H9 (cell line): ENCODE measurements around the gene ADGRL2. TPM values are rescaled to one million over a fixed set of nuclear protein-coding genes. Genes with fewer than 3 reads are reported as not detected.

Experiments used
- DNase-seq: peaks from one replicate; pipeline ENCODE4 v3.0.0-alpha.2; 2017
- H2AFZ ChIP-seq: one replicate; pipeline ENCODE4 v1.6.1; 2013; ENCODE audit warnings: mild to moderate bottlenecking, low read length, control low read depth, moderate library complexity
- H2AK5ac ChIP-seq: 2 replicates; pipeline ENCODE4 v1.6.1; 2013; ENCODE audit warnings: low read length, control low read depth, mixed read lengths; ENCODE audit not compliant: insufficient read length
- H2BK120ac ChIP-seq: one replicate; pipeline ENCODE4 v1.6.1; 2013; ENCODE audit warnings: low read depth, mild to moderate bottlenecking, low read length, control low read depth, inconsistent platforms; ENCODE audit not compliant: poor library complexity, severe bottlenecking
- H2BK12ac ChIP-seq: 2 replicates; pipeline ENCODE4 v1.6.1; 2013; ENCODE audit warnings: low read length, control low read depth, mixed read lengths, low read depth; ENCODE audit not compliant: insufficient read length
- H2BK15ac ChIP-seq: 2 replicates; pipeline ENCODE4 v1.6.1; 2013; ENCODE audit warnings: low read depth, low read length, control low read depth
- H2BK20ac ChIP-seq: one replicate; pipeline ENCODE4 v1.6.1; 2013; ENCODE audit warnings: low read depth, mild to moderate bottlenecking, low read length, control low read depth, inconsistent platforms; ENCODE audit not compliant: poor library complexity, severe bottlenecking
- H2BK5ac ChIP-seq: 2 replicates; pipeline ENCODE4 v1.6.1; 2013; ENCODE audit warnings: low read length, control low read depth, mixed read lengths; ENCODE audit not compliant: insufficient read length
- H3K14ac ChIP-seq: 2 replicates; pipeline ENCODE4 v1.6.1; 2013; ENCODE audit warnings: low read length, control low read depth; ENCODE audit not compliant: insufficient read depth
- H3K18ac ChIP-seq: 2 replicates; pipeline ENCODE4 v1.6.1; 2013; ENCODE audit warnings: low read depth, mild to moderate bottlenecking, mixed read lengths, low read length, control low read depth; ENCODE audit not compliant: insufficient read length
- H3K23ac ChIP-seq: 2 replicates; pipeline ENCODE4 v1.6.1; 2013; ENCODE audit warnings: low read length, control low read depth, mixed read lengths, low read depth; ENCODE audit not compliant: insufficient read length
- H3K23me2 ChIP-seq: 2 replicates; pipeline ENCODE4 v1.6.1; 2013; ENCODE audit warnings: low read depth, mild to moderate bottlenecking, mixed read lengths, low read length, control low read depth; ENCODE audit not compliant: insufficient read length, poor library complexity, severe bottlenecking
- H3K27ac ChIP-seq: 2 replicates; pipeline ENCODE4 v1.5.1; 2013; ENCODE audit warnings: low read length, control low read depth, mixed read lengths, low read depth; ENCODE audit not compliant: insufficient read length
- H3K27me3 ChIP-seq: 2 replicates; pipeline ENCODE4 v1.6.1; 2013; ENCODE audit warnings: low read length, control low read depth, inconsistent platforms; ENCODE audit not compliant: insufficient read depth
- H3K4ac ChIP-seq: 2 replicates; pipeline ENCODE4 v1.6.1; 2013; ENCODE audit warnings: low read depth, mild to moderate bottlenecking, control low read depth, inconsistent platforms, low read length, moderate library complexity
- H3K4me1 ChIP-seq: 2 replicates; pipeline ENCODE4 v1.6.1; 2013; ENCODE audit warnings: low read length, control low read depth, inconsistent platforms; ENCODE audit not compliant: insufficient read depth
- H3K4me2 ChIP-seq: 2 replicates; pipeline ENCODE4 v1.6.1; 2013; ENCODE audit warnings: low read length, control low read depth, mixed read lengths; ENCODE audit not compliant: insufficient read length, insufficient read depth
- H3K56ac ChIP-seq: 2 replicates; pipeline ENCODE4 v1.6.1; 2013; ENCODE audit warnings: low read depth, mild to moderate bottlenecking, mixed read lengths, low read length, control low read depth; ENCODE audit not compliant: insufficient read length
- H3K79me1 ChIP-seq: 2 replicates; pipeline ENCODE4 v1.6.1; 2013; ENCODE audit warnings: low read depth, mild to moderate bottlenecking, moderate library complexity, low read length, control low read depth, inconsistent platforms; ENCODE audit not compliant: insufficient read depth, poor library complexity, severe bottlenecking
- H3K79me2 ChIP-seq: 2 replicates; pipeline ENCODE4 v1.6.1; 2013; ENCODE audit warnings: low read length, control low read depth, inconsistent platforms; ENCODE audit not compliant: insufficient read depth
- H3K9ac ChIP-seq: 2 replicates; pipeline ENCODE4 v1.6.1; 2013; ENCODE audit warnings: low read length, control low read depth, mixed read lengths; ENCODE audit not compliant: insufficient read length; ENCODE audit errors: extremely low read depth
- H3K9me3 ChIP-seq: one replicate; pipeline ENCODE4 v1.6.1; 2013; ENCODE audit warnings: low read depth, low read length, inconsistent platforms; ENCODE audit not compliant: control insufficient read depth
- H3T11ph ChIP-seq: one replicate; pipeline ENCODE4 v1.6.1; 2013; ENCODE audit warnings: mild to moderate bottlenecking, low read length, control low read depth, inconsistent platforms
- H4K20me1 ChIP-seq: one replicate; pipeline ENCODE4 v1.6.1; 2013; ENCODE audit not compliant: control insufficient read depth, insufficient read length, insufficient read depth
- H4K5ac ChIP-seq: 2 replicates; pipeline ENCODE4 v1.6.1; 2013; ENCODE audit warnings: low read depth, mild to moderate bottlenecking, mixed read lengths, low read length, control low read depth; ENCODE audit not compliant: insufficient read length
- H4K8ac ChIP-seq: replicated peaks from 2 replicates; pipeline ENCODE4 v1.6.1; 2013; ENCODE audit warnings: low read length, control low read depth, mixed read lengths, low read depth; ENCODE audit not compliant: insufficient read length
- H4K91ac ChIP-seq: 2 replicates; pipeline ENCODE4 v1.6.1; 2013; ENCODE audit warnings: low read depth, mild to moderate bottlenecking, moderate library complexity, mixed read lengths, low read length, control low read depth; ENCODE audit not compliant: insufficient read length
- H3K27ac Mint-ChIP-seq, 3 experiments: 2 replicates in 2 of 3; 3 replicates in 1 of 3; pipeline ENCODE4 v1.8.0; 2020 to 2021; ENCODE audit warnings: mixed read lengths in 3 of 3, mild to moderate bottlenecking in 1 of 3, moderate library complexity in 1 of 3
- H3K27me3 Mint-ChIP-seq: 2 replicates; pipeline ENCODE4 v1.8.0; 2021; ENCODE audit warnings: low read depth, mild to moderate bottlenecking, moderate library complexity, mixed read lengths
- H3K36me3 Mint-ChIP-seq, 3 experiments: 2 replicates in 2 of 3; 3 replicates in 1 of 3; pipeline ENCODE4 v1.8.0; 2020 to 2021; ENCODE audit warnings: low read depth in 3 of 3, mixed read lengths in 3 of 3; ENCODE audit not compliant: insufficient read depth in 1 of 3
- H3K4me1 Mint-ChIP-seq, 2 experiments: 2 replicates each; pipeline ENCODE4 v1.8.0; 2020; ENCODE audit warnings: mixed read lengths in 2 of 2
- H3K4me3 Mint-ChIP-seq, 2 experiments: 2 replicates in 1 of 2; 3 replicates in 1 of 2; pipeline ENCODE4 v1.8.0; 2020 to 2021; ENCODE audit warnings: mild to moderate bottlenecking in 2 of 2, mixed read lengths in 2 of 2, moderate library complexity in 1 of 2
- H3K9me3 Mint-ChIP-seq, 2 experiments: 2 replicates in 1 of 2; 3 replicates in 1 of 2; pipeline ENCODE4 v1.8.0; 2020; ENCODE audit warnings: mild to moderate bottlenecking in 2 of 2, mixed read lengths in 2 of 2, moderate library complexity in 1 of 2
- WGBS: extraction: QIAGEN DNeasy Blood & Tissue Kit; methylation state at CpG from one replicate; pipeline ENCODE4 v1.1.7; 2013; ENCODE audit warnings: missing lambda C conversion rate, low lambda C conversion rate, mixed read lengths; ENCODE audit not compliant: insufficient read length; ENCODE audit errors: extremely low coverage; 5-methylcytosine and 5-hydroxymethylcytosine counted together
- total RNA-seq: library from RNA; stranded (reverse); gene quantifications from 2 replicates; pipeline ENCODE4 v1.2.1, GENCODE V29; 2021
- TF ChIP-seq, protein P1 (sequence below): fragments of 200-600 bp; sonication (generic); conservative IDR thresholded peaks from 3 replicates; pipeline ENCODE4 v1.8.0; 2021; ENCODE audit warnings: antibody characterized with exemption, mild to moderate bottlenecking

ADGRL2 gene
- total RNA-seq, 1 experiment from 2014 or later: 119 TPM

DNA sequence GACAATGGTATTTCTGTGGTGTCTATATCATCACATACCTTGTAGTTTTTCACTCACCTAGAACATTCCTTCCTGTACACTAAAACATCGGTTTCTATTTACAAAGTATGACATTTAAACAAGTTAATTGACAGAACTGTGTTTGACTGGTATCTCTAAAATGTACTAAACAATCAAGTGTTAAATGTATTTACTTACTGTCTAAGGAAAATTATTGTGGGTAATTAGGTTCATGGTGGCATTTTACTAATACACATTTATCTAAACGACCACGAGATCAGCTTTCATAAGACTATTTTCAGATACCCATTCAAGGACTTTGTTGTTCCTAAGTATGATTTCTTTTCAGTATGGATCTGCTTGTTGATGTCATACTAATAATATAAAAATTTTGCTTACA lies 115.2 kb downstream of the ADGRL2 start:
- Mint-ChIP-seq H3K4me3 (no peak overlapping the region), H3K27ac (no peak overlapping the region), H3K4me1 (peaks cover 25 to 52% of the 10 kb centered on the region in 2 experiments), H3K36me3 (peaks cover 0 to 2% (median 0%) of the 10 kb centered on the region in 3 experiments; a peak in 2 of 7 replicates), H3K9me3 (no peaks in the 10 kb centered on the region), H3K27me3 (no peaks in the 10 kb centered on the region)
- Histone ChIP-seq H3K79me1 (no peaks in the 10 kb centered on the region), H2BK5ac (no peak overlapping the region), H3K9me3 (no peaks in the 10 kb centered on the region), H3K27me3 (no peaks in the 10 kb centered on the region), H3K14ac (no peak overlapping the region), H3K4me1 (no peaks in the 10 kb centered on the region; the same call in 1 of the 2 replicates), H3K23ac (no peak overlapping the region), H3K18ac (no peak overlapping the region), H3K79me2 (no peaks in the 10 kb centered on the region; the same call in 1 of the 2 replicates), H3K9ac (no peak overlapping the region), H3K23me2 (no peaks in the 10 kb centered on the region), H2AFZ (no peak overlapping the region), H4K8ac (no peak overlapping the region), H4K91ac (no peak overlapping the region), H3K4ac (no peak overlapping the region), H3K56ac (no peak overlapping the region), H2BK120ac (no peak overlapping the region), H3K4me2 (no peak overlapping the region), H4K5ac (no peak overlapping the region), H2AK5ac (no peak overlapping the region), H4K20me1 (no peaks in the 10 kb centered on the region), H2BK15ac (no peak overlapping the region), H3K27ac (no peak overlapping the region), H3T11ph (no peak overlapping the region), H2BK20ac (no peak overlapping the region), H2BK12ac (no peak overlapping the region)
- no peak for DNase-seq
- WGBS: no CpG with 5 or more reads among the region's 3 CpGs
- TF ChIP-seq, protein P1, sequence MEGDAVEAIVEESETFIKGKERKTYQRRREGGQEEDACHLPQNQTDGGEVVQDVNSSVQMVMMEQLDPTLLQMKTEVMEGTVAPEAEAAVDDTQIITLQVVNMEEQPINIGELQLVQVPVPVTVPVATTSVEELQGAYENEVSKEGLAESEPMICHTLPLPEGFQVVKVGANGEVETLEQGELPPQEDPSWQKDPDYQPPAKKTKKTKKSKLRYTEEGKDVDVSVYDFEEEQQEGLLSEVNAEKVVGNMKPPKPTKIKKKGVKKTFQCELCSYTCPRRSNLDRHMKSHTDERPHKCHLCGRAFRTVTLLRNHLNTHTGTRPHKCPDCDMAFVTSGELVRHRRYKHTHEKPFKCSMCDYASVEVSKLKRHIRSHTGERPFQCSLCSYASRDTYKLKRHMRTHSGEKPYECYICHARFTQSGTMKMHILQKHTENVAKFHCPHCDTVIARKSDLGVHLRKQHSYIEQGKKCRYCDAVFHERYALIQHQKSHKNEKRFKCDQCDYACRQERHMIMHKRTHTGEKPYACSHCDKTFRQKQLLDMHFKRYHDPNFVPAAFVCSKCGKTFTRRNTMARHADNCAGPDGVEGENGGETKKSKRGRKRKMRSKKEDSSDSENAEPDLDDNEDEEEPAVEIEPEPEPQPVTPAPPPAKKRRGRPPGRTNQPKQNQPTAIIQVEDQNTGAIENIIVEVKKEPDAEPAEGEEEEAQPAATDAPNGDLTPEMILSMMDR: no peak
